IMR-90 (cell line): ENCODE data around the gene ADD3. TPM values are rescaled to one million over a fixed set of nuclear protein-coding genes. Genes with fewer than 3 reads are reported as not detected.

Source experiments
- ATAC-seq: fragments of 200-7000 bp; cut with Tn5 transposase; 2 replicates; pipeline ENCODE4 v1.9.1; 2020; ENCODE audit warnings: low read depth, mild to moderate bottlenecking, moderate library complexity
- BruUV-seq: library from RNA; stranded (reverse); fragments of 400-500 nt; replicated peaks from 2 replicates; lab custom pipeline; 2021; lab: Mats Ljungman, UMichigan
- CTCF ChIA-PET: fragments of 300-600 bp; formaldehyde crosslinking; extraction: SDS; loops from one replicate; lab custom pipeline; 2021; ENCODE audit warnings: antibody characterized with exemption; lab: Yijun Ruan, JAX
- POLR2A ChIA-PET: fragments of 300-600 bp; sonication (Branson Sonifier 250); formaldehyde crosslinking; loops from one replicate; lab custom pipeline; 2022; ENCODE audit warnings: antibody characterized with exemption; ENCODE audit not compliant: unreplicated experiment; lab: Charles Lee
- DNase-seq: peaks from one replicate; pipeline ENCODE4 v3.0.0; 2013
- H2AFZ ChIP-seq: replicated peaks from 2 replicates; pipeline ENCODE3; 2013; ENCODE audit warnings: low read length, mild to moderate bottlenecking; ENCODE audit not compliant: poor library complexity
- H2AK5ac ChIP-seq: 2 replicates; pipeline ENCODE4 v1.6.1; 2013; ENCODE audit warnings: low read depth, low read length, inconsistent platforms
- H2AK9ac ChIP-seq: replicated peaks from 2 replicates; pipeline ENCODE3; 2013; ENCODE audit warnings: mild to moderate bottlenecking, low read depth, low read length, moderate library complexity; ENCODE audit not compliant: poor library complexity
- H2BK120ac ChIP-seq: 2 replicates; pipeline ENCODE4 v1.6.1; 2013; ENCODE audit warnings: low read depth, low read length, inconsistent platforms
- H2BK15ac ChIP-seq: 3 replicates; pipeline ENCODE4 v1.6.1; 2013; ENCODE audit warnings: low read depth, low read length, inconsistent platforms
- H2BK20ac ChIP-seq: 2 replicates; pipeline ENCODE4 v1.6.1; 2013; ENCODE audit warnings: low read depth, mild to moderate bottlenecking, inconsistent platforms, low read length, moderate library complexity
- H2BK5ac ChIP-seq: 2 replicates; pipeline ENCODE4 v1.6.1; 2013; ENCODE audit warnings: mild to moderate bottlenecking, low read depth, low read length, inconsistent platforms; ENCODE audit not compliant: poor library complexity, severe bottlenecking
- H3K14ac ChIP-seq: replicated peaks from 2 replicates; pipeline ENCODE4 v1.6.1; 2013; ENCODE audit warnings: low read depth, low read length, inconsistent platforms
- H3K18ac ChIP-seq: 2 replicates; pipeline ENCODE4 v1.6.1; 2013; ENCODE audit warnings: low read depth, low read length, control low read depth
- H3K23ac ChIP-seq: 2 replicates; pipeline ENCODE4 v1.6.1; 2013; ENCODE audit warnings: low read depth, low read length, inconsistent platforms
- H3K27ac ChIP-seq: 2 replicates; pipeline ENCODE4 v1.5.1; 2013; ENCODE audit warnings: mild to moderate bottlenecking, control low read depth, low read length; ENCODE audit not compliant: insufficient read depth
- H3K27me3 ChIP-seq: 2 replicates; pipeline ENCODE4 v1.6.1; 2013; ENCODE audit warnings: low read length; ENCODE audit not compliant: control insufficient read depth, insufficient read depth
- H3K36me3 ChIP-seq: 2 replicates; pipeline ENCODE4 v1.6.1; 2013; ENCODE audit warnings: low read length, mixed read lengths; ENCODE audit not compliant: control insufficient read depth, insufficient read depth
- H3K4ac ChIP-seq: 2 replicates; pipeline ENCODE4 v1.6.1; 2013; ENCODE audit warnings: low read depth, low read length, inconsistent platforms
- H3K4me1 ChIP-seq: 2 replicates; pipeline ENCODE4 v1.6.1; 2013; ENCODE audit warnings: low read length, mixed read lengths; ENCODE audit not compliant: control insufficient read depth, insufficient read depth
- H3K4me2 ChIP-seq: 2 replicates; pipeline ENCODE4 v1.6.1; 2013; ENCODE audit warnings: low read depth, mild to moderate bottlenecking, control low read depth, low read length, moderate library complexity
- H3K4me3 ChIP-seq: 2 replicates; pipeline ENCODE4 v1.5.1; 2013; ENCODE audit warnings: low read depth, mild to moderate bottlenecking, control low read depth, low read length, moderate library complexity; ENCODE audit not compliant: insufficient read depth
- H3K56ac ChIP-seq: 2 replicates; pipeline ENCODE4 v1.6.1; 2013; ENCODE audit warnings: low read length, inconsistent platforms; ENCODE audit not compliant: insufficient read depth; ENCODE audit errors: extremely low read depth
- H3K79me1 ChIP-seq, 2 experiments: 2 replicates each; pipeline ENCODE4 v1.6.1; 2013; ENCODE audit warnings: low read length in 2 of 2, inconsistent platforms in 1 of 2, low read depth in 1 of 2
- H3K9ac ChIP-seq: 2 replicates; pipeline ENCODE4 v1.6.1; 2013; ENCODE audit warnings: low read depth, low read length, control low read depth
- H3K9me1 ChIP-seq: 2 replicates; pipeline ENCODE4 v1.6.1; 2013; ENCODE audit warnings: low read length, inconsistent platforms; ENCODE audit not compliant: insufficient read depth
- H3K9me3 ChIP-seq: 2 replicates; pipeline ENCODE4 v1.6.1; 2013; ENCODE audit warnings: low read length; ENCODE audit not compliant: control insufficient read depth, insufficient read depth
- H4K20me1 ChIP-seq: 2 replicates; pipeline ENCODE4 v1.6.1; 2013; ENCODE audit warnings: low read length, inconsistent platforms; ENCODE audit not compliant: insufficient read depth
- H4K5ac ChIP-seq: 2 replicates; pipeline ENCODE4 v1.6.1; 2013; ENCODE audit warnings: mild to moderate bottlenecking, low read depth, low read length, control low read depth
- H4K8ac ChIP-seq, 2 experiments: 2 replicates each; pipeline ENCODE4 v1.6.1; 2013; ENCODE audit warnings: low read depth in 2 of 2, low read length in 2 of 2, control low read depth in 1 of 2, inconsistent platforms in 1 of 2
- H4K91ac ChIP-seq: 2 replicates; pipeline ENCODE4 v1.6.1; 2013; ENCODE audit warnings: low read depth, low read length, inconsistent platforms; ENCODE audit not compliant: insufficient read depth
- BHLHE40 ChIP-seq: fragments of 150-350 bp; IDR thresholded peaks from 2 replicates; pipeline ENCODE4 v1.6.1; 2016; ENCODE audit warnings: mild to moderate bottlenecking, low read depth, low read length
- CEBPB ChIP-seq: IDR thresholded peaks from 2 replicates; pipeline ENCODE4 v1.6.1; 2012; ENCODE audit warnings: low read depth, low read length, improper control_type of control experiment
- CHD1 ChIP-seq: IDR thresholded peaks from 2 replicates; pipeline ENCODE4 v1.6.1; 2012; ENCODE audit warnings: low read depth, low read length, improper control_type of control experiment
- CTCF ChIP-seq: conservative IDR thresholded peaks from 2 replicates; pipeline ENCODE4 v1.5.1; 2012; ENCODE audit warnings: mild to moderate bottlenecking, low read depth, low read length, improper control_type of control experiment
- FOS ChIP-seq: fragments of 150-350 bp; IDR thresholded peaks from 2 replicates; pipeline ENCODE4 v1.6.1; 2016; ENCODE audit warnings: low read depth, low read length
- MAFK ChIP-seq: IDR thresholded peaks from 2 replicates; pipeline ENCODE4 v1.6.1; 2012; ENCODE audit warnings: low read depth, low read length, improper control_type of control experiment
- MAZ ChIP-seq: IDR thresholded peaks from 2 replicates; pipeline ENCODE4 v1.6.1; 2012; ENCODE audit warnings: low read depth, mild to moderate bottlenecking, low read length, improper control_type of control experiment, moderate library complexity, borderline replicate concordance
- MXI1 ChIP-seq: IDR thresholded peaks from 2 replicates; pipeline ENCODE4 v1.6.1; 2012; ENCODE audit warnings: low read depth, mild to moderate bottlenecking, low read length, moderate library complexity, borderline replicate concordance
- NFE2L2 ChIP-seq: fragments of 150-350 bp; IDR thresholded peaks from 2 replicates; pipeline ENCODE4 v1.6.1; 2016; ENCODE audit warnings: low read depth, mild to moderate bottlenecking, low read length
- POLR2A ChIP-seq: IDR thresholded peaks from 2 replicates; pipeline ENCODE4 v1.6.1; 2012; ENCODE audit warnings: mild to moderate bottlenecking, low read depth, low read length
- RAD21 ChIP-seq: IDR thresholded peaks from 2 replicates; pipeline ENCODE4 v1.6.1; 2012; ENCODE audit warnings: low read length, improper control_type of control experiment
- RCOR1 ChIP-seq: IDR thresholded peaks from 2 replicates; pipeline ENCODE4 v1.6.1; 2012; ENCODE audit warnings: mild to moderate bottlenecking, low read length, improper control_type of control experiment; ENCODE audit not compliant: insufficient replicate concordance
- RFX5 ChIP-seq: IDR thresholded peaks from 2 replicates; pipeline ENCODE4 v1.8.0; 2012; ENCODE audit warnings: low read depth, mild to moderate bottlenecking, low read length, moderate library complexity
- SMC3 ChIP-seq: fragments of 150-350 bp; IDR thresholded peaks from 2 replicates; pipeline ENCODE4 v1.6.1; 2016; ENCODE audit warnings: low read depth, mild to moderate bottlenecking, antibody characterized with exemption, low read length, moderate library complexity
- USF2 ChIP-seq: fragments of 150-350 bp; IDR thresholded peaks from 2 replicates; pipeline ENCODE4 v1.6.1; 2017; ENCODE audit warnings: mild to moderate bottlenecking, antibody characterized with exemption, low read length, low read depth
- dilution Hi-C: fragments of 300-500 bp; cut with HindIII; formaldehyde crosslinking; loops from one replicate; pipeline ENCODE4 v1.14.3; 2018; ENCODE audit warnings: low sequenced_read_pairs; ENCODE audit not compliant: unreplicated experiment
- in situ Hi-C: fragments of 300-500 bp; cut with MboI; formaldehyde crosslinking; loops from 3 replicates; pipeline ENCODE4 v1.14.3; 2019; ENCODE audit warnings: low sequenced_read_pairs, inconsistent platforms, mixed read lengths
- intact Hi-C: fragments of 100-400 bp; cut with micrococcal nuclease; formaldehyde crosslinking; loops from 2 replicates; pipeline ENCODE4 v1.10.0; 2022
- polyA plus RNA-seq, 3 experiments: library from polyadenylated mRNA; depleted of rRNA; stranded (reverse); fragments of >200 nt; gene quantifications; 2 replicates each; pipeline ENCODE4 v1.2.3, GENCODE V29; 2012; ENCODE audit warnings: low replicate concordance in 1 of 3
- total RNA-seq: library from RNA; depleted of rRNA; stranded (reverse); fragments of >200 nt; gene quantifications from 2 replicates; pipeline ENCODE4 v1.2.3, GENCODE V29; 2012
- TF ChIP-seq, protein P1 (sequence below): fragments of 150-350 bp; IDR thresholded peaks from 2 replicates; pipeline ENCODE4 v1.6.1; 2016; ENCODE audit warnings: low read depth, mild to moderate bottlenecking, low read length, moderate library complexity, borderline replicate concordance

ADD3 gene
- total and polyA plus RNA-seq, 2 of the 4 experiments (the other 2 are of a cell fraction) = 138 to 212 TPM

GRCh38 chr10:110052916-110053315 is 45.1 kb downstream of the ADD3 start:
- CTCF ChIA-PET = interaction anchor here (0.8 kb wide), 1 partner anchor 42 kb away, joined by 3 read pairs; no protein-coding TSS in a partner anchor
- H2BK120ac ChIP-seq = no peak overlapping the region
- POLR2A ChIA-PET = interaction anchor here (0.6 kb wide), 1 partner anchor 28 kb away, joined by 3 read pairs; no protein-coding TSS in a partner anchor
- H4K91ac ChIP-seq = no peak overlapping the region
- dilution Hi-C loops = no loop called here
- no peak overlapping the region for H2BK20ac ChIP-seq
- intact Hi-C loops = no loop called here
- H3K4me2 ChIP-seq = no peak overlapping the region
- H3K79me1 ChIP-seq = peaks cover 25 to 48% of the 10 kb centered on the region in 2 experiments
- H3K18ac ChIP-seq = no peak overlapping the region
- no peak for DNase-seq
- H2AK5ac ChIP-seq = no peak overlapping the region
- no TSS peak for BruUV-seq
- H3K9me1 ChIP-seq = peaks cover 7% of the 10 kb centered on the region
- no peak overlapping the region for H2BK15ac ChIP-seq
- no peak overlapping the region for H2BK5ac ChIP-seq
- H3K27me3 ChIP-seq = no peaks in the 10 kb centered on the region
- no peak overlapping the region for H3K27ac ChIP-seq
- TF ChIP-seq SMC3 (no peak), USF2 (no peak), POLR2A (no peak), MXI1 (no peak), RCOR1 (no peak), BHLHE40 (no peak), CHD1 (no peak), MAFK (no peak), NFE2L2 (no peak), RFX5 (no peak), CTCF (no peak), RAD21 (no peak), MAZ (no peak), FOS (no peak), CEBPB (no peak)
- TF ChIP-seq, protein P1, sequence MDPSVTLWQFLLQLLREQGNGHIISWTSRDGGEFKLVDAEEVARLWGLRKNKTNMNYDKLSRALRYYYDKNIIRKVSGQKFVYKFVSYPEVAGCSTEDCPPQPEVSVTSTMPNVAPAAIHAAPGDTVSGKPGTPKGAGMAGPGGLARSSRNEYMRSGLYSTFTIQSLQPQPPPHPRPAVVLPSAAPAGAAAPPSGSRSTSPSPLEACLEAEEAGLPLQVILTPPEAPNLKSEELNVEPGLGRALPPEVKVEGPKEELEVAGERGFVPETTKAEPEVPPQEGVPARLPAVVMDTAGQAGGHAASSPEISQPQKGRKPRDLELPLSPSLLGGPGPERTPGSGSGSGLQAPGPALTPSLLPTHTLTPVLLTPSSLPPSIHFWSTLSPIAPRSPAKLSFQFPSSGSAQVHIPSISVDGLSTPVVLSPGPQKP = no peak
- H3K56ac ChIP-seq = no peak overlapping the region
- H4K5ac ChIP-seq = no peak overlapping the region
- H3K9me3 ChIP-seq = no peaks in the 10 kb centered on the region
- no peak overlapping the region for H4K8ac ChIP-seq
- no peak overlapping the region for H3K9ac ChIP-seq
- no peak overlapping the region for H3K23ac ChIP-seq
- H3K4ac ChIP-seq = no peak overlapping the region
- H4K20me1 ChIP-seq = peaks cover 4% of the 10 kb centered on the region; the same call in 1 of the 2 replicates
- in situ Hi-C loops = no loop called here
- no peak for ATAC-seq
- no peak overlapping the region for H3K14ac ChIP-seq
- H3K36me3 ChIP-seq = no peaks in the 10 kb centered on the region
- peaks cover 15% of the 10 kb centered on the region for H3K4me1 ChIP-seq
- H2AK9ac ChIP-seq = no peak overlapping the region
- H2AFZ ChIP-seq = no peak overlapping the region
- no peak overlapping the region for H3K4me3 ChIP-seq
